CD4-positive, alpha-beta T cell (primary cell): Measurements from ENCODE around the gene TCEA3. TPM values are rescaled to one million over a fixed set of nuclear protein-coding genes. Genes with fewer than 3 reads are reported as not detected.
A peak's percentile ranks its signal among the peaks of the same experiment; 100 is the strongest.

ENCODE experiments used
- ATAC-seq: fragments of 200-7000 bp; cut with Tn5 transposase; one replicate; pipeline ENCODE4 v1.10.0; 2022; ENCODE audit warnings: mild to moderate bottlenecking; ENCODE audit not compliant: poor library complexity
- CTCF ChIA-PET: fragments of 350-600 bp; sonication (Branson Sonifier 250); formaldehyde crosslinking; loops from one replicate; lab custom pipeline; 2021; ENCODE audit warnings: antibody characterized with exemption, inconsistent platforms; lab: Charles Lee
- POLR2A ChIA-PET: fragments of 350-600 bp; sonication (Branson Sonifier 250); formaldehyde crosslinking; loops from one replicate; lab custom pipeline; 2021; ENCODE audit warnings: antibody characterized with exemption, inconsistent platforms; lab: Charles Lee
- DNase-seq, 14 experiments: peaks; one replicate each; pipeline ENCODE4 v3.0.0-alpha.2; 2013 to 2020; ENCODE audit warnings: mixed read lengths in 2 of 14
- H3K27ac ChIP-seq, 2 donors: one replicate each; pipeline versions ENCODE4 v1.5.1 to v1.7.0; 2013; ENCODE audit warnings: low read length in 2 of 2, low read depth in 1 of 2, mild to moderate bottlenecking in 1 of 2
- H3K27me3 ChIP-seq, 2 experiments: 1 replicate in 1 of 2; 2 replicates in 1 of 2; pipeline versions ENCODE4 v1.6.1 to v1.7.0; 2013; ENCODE audit warnings: low read length in 2 of 2, control low read depth in 1 of 2, mild to moderate bottlenecking in 1 of 2, moderate library complexity in 1 of 2; ENCODE audit not compliant: insufficient read depth in 2 of 2, control insufficient read depth in 1 of 2
- H3K36me3 ChIP-seq: one replicate; pipeline ENCODE4 v1.6.1; 2013; ENCODE audit warnings: low read length, control low read depth; ENCODE audit not compliant: insufficient read depth
- H3K4me1 ChIP-seq: one replicate; pipeline ENCODE4 v1.6.1; 2013; ENCODE audit warnings: low read length, control low read depth; ENCODE audit not compliant: insufficient read depth
- H3K4me3 ChIP-seq: one replicate; pipeline ENCODE4 v1.5.1; 2013; ENCODE audit warnings: mild to moderate bottlenecking, low read length, moderate library complexity
- H3K9me3 ChIP-seq, 2 experiments: 1 replicate in 1 of 2; 2 replicates in 1 of 2; pipeline versions ENCODE4 v1.6.1 to v1.7.0; 2013; ENCODE audit warnings: low read length in 2 of 2, mild to moderate bottlenecking in 2 of 2, control low read depth in 1 of 2, moderate library complexity in 1 of 2; ENCODE audit not compliant: control insufficient read depth in 1 of 2, insufficient read depth in 1 of 2
- H3K27ac Mint-ChIP-seq: one replicate; pipeline ENCODE4 v1.8.0; 2020; ENCODE audit warnings: mixed read lengths
- H3K27me3 Mint-ChIP-seq: one replicate; pipeline ENCODE4 v1.8.0; 2021; ENCODE audit warnings: mixed read lengths
- H3K36me3 Mint-ChIP-seq: one replicate; pipeline ENCODE4 v1.8.0; 2021; ENCODE audit warnings: low read depth, mixed read lengths
- H3K4me1 Mint-ChIP-seq: one replicate; pipeline ENCODE4 v1.8.0; 2021; ENCODE audit warnings: low read depth, mixed read lengths
- H3K4me3 Mint-ChIP-seq: one replicate; pipeline ENCODE4 v1.8.0; 2020; ENCODE audit warnings: mild to moderate bottlenecking, mixed read lengths
- H3K9me3 Mint-ChIP-seq: one replicate; pipeline ENCODE4 v1.8.0; 2020; ENCODE audit warnings: mixed read lengths
- intact Hi-C, 2 experiments: fragments of 100-400 bp; cut with DNase I in 1 of 2; cut with micrococcal nuclease in 1 of 2; formaldehyde crosslinking; loops; one replicate each; pipeline versions ENCODE4 v1.15.1 to v1.9.0; 2023 to 2025; cut with DNase I, micrococcal nuclease
- total RNA-seq, 174 experiments: library from RNA in 2 of 174; stranded (reverse) in 2 of 174; gene quantifications; one replicate each; pipeline ENCODE4 v1.2.3 and lab custom pipeline; 2021 to 2026
- TF ChIP-seq, protein P1 (sequence below): fragments of 200-600 bp; IDR thresholded peaks from one replicate; pipeline ENCODE4 v1.8.0; 2022; ENCODE audit warnings: antibody characterized with exemption, mild to moderate bottlenecking

Gene TCEA3
- total RNA-seq, 2 experiments from 2014 or later, result 33.1 to 34.6 TPM

DNA sequence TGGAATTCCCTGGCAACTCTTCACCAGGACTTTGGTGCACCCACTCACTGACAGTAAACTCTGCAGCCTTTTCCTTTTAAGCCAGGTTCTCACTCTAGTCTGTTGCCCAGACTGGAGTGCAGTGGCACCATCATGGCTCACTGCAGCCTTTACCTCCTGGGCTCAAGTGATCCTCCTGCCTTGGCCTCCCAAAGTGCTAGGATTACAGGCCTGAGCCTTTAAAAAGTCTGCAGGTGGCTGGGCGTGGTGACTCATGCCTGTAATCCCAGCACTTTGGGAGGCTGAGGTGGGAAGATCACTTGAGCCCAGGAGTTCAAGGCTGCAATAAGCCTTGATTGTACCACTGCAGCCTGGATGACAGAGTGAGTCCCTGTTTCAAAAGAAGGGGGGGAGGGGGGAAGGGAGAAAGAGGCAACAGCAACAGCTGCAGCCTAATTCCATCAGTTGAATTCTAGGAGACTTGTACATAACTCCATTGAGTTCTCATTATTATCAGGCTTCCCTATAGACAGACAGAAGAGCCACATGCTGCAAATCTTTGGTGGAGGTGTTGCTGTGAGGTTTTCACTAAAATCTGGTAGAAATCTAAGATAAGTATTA lies 72.4 kb downstream of the TCEA3 start:
- Histone ChIP-seq H3K9me3 (no peaks in the 10 kb centered on the region), H3K4me3 (no peak overlapping the region), H3K27me3 (no peaks in the 10 kb centered on the region), H3K27ac (no peak overlapping the region), H3K4me1 (no peaks in the 10 kb centered on the region), H3K36me3 (no peaks in the 10 kb centered on the region)
- DNase-seq (no peak), ATAC-seq (no peak)
- peaks cover 6% of the 10 kb centered on the region for H3K4me1 Mint-ChIP-seq
- TF ChIP-seq, protein P1, sequence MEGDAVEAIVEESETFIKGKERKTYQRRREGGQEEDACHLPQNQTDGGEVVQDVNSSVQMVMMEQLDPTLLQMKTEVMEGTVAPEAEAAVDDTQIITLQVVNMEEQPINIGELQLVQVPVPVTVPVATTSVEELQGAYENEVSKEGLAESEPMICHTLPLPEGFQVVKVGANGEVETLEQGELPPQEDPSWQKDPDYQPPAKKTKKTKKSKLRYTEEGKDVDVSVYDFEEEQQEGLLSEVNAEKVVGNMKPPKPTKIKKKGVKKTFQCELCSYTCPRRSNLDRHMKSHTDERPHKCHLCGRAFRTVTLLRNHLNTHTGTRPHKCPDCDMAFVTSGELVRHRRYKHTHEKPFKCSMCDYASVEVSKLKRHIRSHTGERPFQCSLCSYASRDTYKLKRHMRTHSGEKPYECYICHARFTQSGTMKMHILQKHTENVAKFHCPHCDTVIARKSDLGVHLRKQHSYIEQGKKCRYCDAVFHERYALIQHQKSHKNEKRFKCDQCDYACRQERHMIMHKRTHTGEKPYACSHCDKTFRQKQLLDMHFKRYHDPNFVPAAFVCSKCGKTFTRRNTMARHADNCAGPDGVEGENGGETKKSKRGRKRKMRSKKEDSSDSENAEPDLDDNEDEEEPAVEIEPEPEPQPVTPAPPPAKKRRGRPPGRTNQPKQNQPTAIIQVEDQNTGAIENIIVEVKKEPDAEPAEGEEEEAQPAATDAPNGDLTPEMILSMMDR, result no peak
- H3K27me3 Mint-ChIP-seq, result no peaks in the 10 kb centered on the region
- POLR2A ChIA-PET, result no interaction called here
- H3K9me3 Mint-ChIP-seq, result no peaks in the 10 kb centered on the region
- CTCF ChIA-PET, result no interaction called here
- intact Hi-C loops, result no loop called here
- no peak overlapping the region for H3K4me3 Mint-ChIP-seq
- H3K27ac Mint-ChIP-seq, result no peak overlapping the region
- peaks cover 4% of the 10 kb centered on the region for H3K36me3 Mint-ChIP-seq

DNA sequence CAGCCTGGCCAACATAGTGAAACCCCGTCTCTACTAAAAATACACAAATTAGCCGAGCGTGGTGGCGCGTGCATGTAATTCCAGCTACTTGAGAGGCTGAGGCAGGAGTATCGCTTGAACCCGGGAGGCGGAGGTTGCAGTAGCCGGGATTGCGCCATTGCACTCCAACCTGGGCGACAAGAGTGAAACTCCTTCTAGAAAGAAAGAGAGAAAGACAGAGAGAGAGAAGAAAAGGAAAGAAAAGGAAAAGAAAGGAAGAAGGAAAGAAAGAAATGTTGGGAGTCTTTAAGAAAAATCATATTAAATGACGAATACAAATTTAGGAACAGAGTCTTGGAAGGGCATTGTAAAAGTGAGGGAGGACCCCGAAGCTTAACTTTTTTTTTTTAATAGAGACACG lies 78.6 kb downstream of the TCEA3 start:
- peak overlapping the region; percentile 27 for H3K27ac Mint-ChIP-seq
- Histone ChIP-seq H3K9me3 (no peaks in the 10 kb centered on the region), H3K27ac (no peak overlapping the region), H3K4me1 (peaks cover 8% of the 10 kb centered on the region), H3K36me3 (no peaks in the 10 kb centered on the region), H3K27me3 (no peaks in the 10 kb centered on the region), H3K4me3 (no peak overlapping the region)
- H3K4me3 Mint-ChIP-seq, result peak overlapping the region; percentile 76
- CTCF ChIA-PET, result interaction anchor here (1.9 kb wide), 1 partner anchor 20 kb away, joined by 6 read pairs; no protein-coding TSS in a partner anchor
- peaks cover 28% of the 10 kb centered on the region for H3K4me1 Mint-ChIP-seq
- H3K27me3 Mint-ChIP-seq, result no peaks in the 10 kb centered on the region
- ATAC-seq (no peak), DNase-seq (no peak)
- H3K9me3 Mint-ChIP-seq, result no peaks in the 10 kb centered on the region
- peaks cover 27% of the 10 kb centered on the region for H3K36me3 Mint-ChIP-seq
- intact Hi-C loops, result loop anchor here in 1 of 2 experiments (2.0 kb wide), 1 partner anchor 59 kb away; no protein-coding TSS in a partner anchor
- POLR2A ChIA-PET, result interaction anchor here (0.8 to 2.1 kb wide), 4 partner anchors 16 to 274 kb away, joined by 3 to 116 read pairs (median 4); partner anchors contain the start of gene ZNF436
- TF ChIP-seq, protein P1, result no peak

DNA sequence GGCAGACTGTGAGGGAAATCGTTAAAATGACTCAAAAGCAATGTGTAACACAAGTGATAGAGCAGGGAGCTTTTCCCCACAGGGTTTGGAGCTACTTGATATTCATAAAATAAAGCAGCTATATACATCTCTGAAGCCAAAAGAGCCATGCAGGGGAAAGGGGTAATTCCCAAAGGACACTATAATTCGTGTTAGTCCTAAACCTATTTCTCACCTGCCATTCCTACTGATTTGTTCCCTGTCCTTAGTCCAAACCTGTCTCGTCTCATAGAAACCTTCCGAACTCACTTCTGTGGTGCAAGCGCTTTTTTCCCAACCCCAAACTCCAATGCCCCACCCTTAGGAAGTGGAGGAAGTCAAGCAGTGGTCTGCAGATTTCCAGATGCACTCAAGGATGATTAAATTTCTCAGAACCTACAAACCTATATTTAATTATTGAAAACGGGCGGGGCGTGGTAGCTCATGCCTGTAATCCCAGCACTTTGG lies 79.5 kb downstream of the TCEA3 start:
- Mint-ChIP-seq H3K36me3 (peaks cover 27% of the 10 kb centered on the region), H3K27ac (peak overlapping the region; percentile 92), H3K4me1 (peaks cover 37% of the 10 kb centered on the region), H3K4me3 (peak overlapping the region; percentile 96), H3K9me3 (no peaks in the 10 kb centered on the region), H3K27me3 (no peaks in the 10 kb centered on the region)
- ATAC-seq (no peak), DNase-seq (peak in 1 of 14 experiments; percentile 17)
- CTCF ChIA-PET, result interaction anchor here (1.0 to 1.9 kb wide), 4 partner anchors 16 to 23 kb away, joined by 3 to 11 read pairs (median 4); no protein-coding TSS in a partner anchor
- intact Hi-C loops, result loop anchor here (1.0 to 5.0 kb wide), 3 partner anchors 23 to 60 kb away; no protein-coding TSS in a partner anchor
- TF ChIP-seq, protein P1, result no peak
- Histone ChIP-seq H3K4me3 (peak overlapping the region; percentile 73), H3K27ac (peak overlapping the region; percentile 69 to 70), H3K27me3 (no peaks in the 10 kb centered on the region), H3K36me3 (no peaks in the 10 kb centered on the region), H3K4me1 (peaks cover 8% of the 10 kb centered on the region), H3K9me3 (no peaks in the 10 kb centered on the region)
- POLR2A ChIA-PET, result interaction anchor here (0.6 to 2.1 kb wide), 17 partner anchors 9 to 433 kb away, joined by 3 to 116 read pairs (median 4); partner anchors contain the start of genes E2F2, PITHD1, TCEA3 and ZNF436
